SK-N-SH treated with all-trans-retinoic acid at 6 μM for 48 hours (cell line): ENCODE data around the gene PRMT3.

Experiments
- ARNTL ChIP-seq: fragments of 450-650 bp; formaldehyde crosslinking; IDR thresholded peaks from 2 replicates; pipeline ENCODE4 v1.5.0; 2020; ENCODE audit warnings: low read depth, mild to moderate bottlenecking, moderate library complexity, borderline replicate concordance
- CREB5 ChIP-seq: fragments of 250-450 bp; sonication (Bioruptor Pico); IDR thresholded peaks from 2 replicates; pipeline ENCODE4 v1.5.1; 2020; ENCODE audit warnings: low read depth, mild to moderate bottlenecking, moderate library complexity
- CSDC2 ChIP-seq: fragments of 250-450 bp; sonication (Bioruptor Pico); IDR thresholded peaks from 2 replicates; pipeline ENCODE4 v1.5.0; 2020; ENCODE audit warnings: mild to moderate bottlenecking, moderate library complexity
- OSR1 ChIP-seq: fragments of 250-450 bp; sonication (Bioruptor Pico); IDR thresholded peaks from 2 replicates; pipeline ENCODE4 v1.8.0; 2022; ENCODE audit warnings: moderate library complexity, mild to moderate bottlenecking, inconsistent platforms
- RARB ChIP-seq: fragments of 250-450 bp; sonication (Bioruptor Pico); IDR thresholded peaks from 2 replicates; pipeline ENCODE4 v1.8.0; 2021; ENCODE audit warnings: mild to moderate bottlenecking, moderate library complexity
- SNAI2 ChIP-seq: fragments of 250-450 bp; sonication (Bioruptor Pico); IDR thresholded peaks from 2 replicates; pipeline ENCODE4 v1.5.0; 2020; ENCODE audit warnings: mild to moderate bottlenecking, moderate library complexity
- ZFP30 ChIP-seq: fragments of 450-650 bp; formaldehyde crosslinking; IDR thresholded peaks from 2 replicates; pipeline ENCODE4 v1.5.0; 2022; ENCODE audit warnings: mild to moderate bottlenecking, moderate library complexity
- ZNF565 ChIP-seq: fragments of 450-650 bp; formaldehyde crosslinking; conservative IDR thresholded peaks from 2 replicates; pipeline ENCODE4 v1.5.0; 2020; ENCODE audit warnings: low read depth, mild to moderate bottlenecking, moderate library complexity
- ZNF70 ChIP-seq: fragments of 450-650 bp; formaldehyde crosslinking; IDR thresholded peaks from 2 replicates; pipeline ENCODE4 v1.5.0; 2020; ENCODE audit warnings: mild to moderate bottlenecking, moderate library complexity
- TF ChIP-seq, protein P1 (sequence below): fragments of 250-450 bp; sonication (Bioruptor Pico); IDR thresholded peaks from 2 replicates; pipeline ENCODE4 v1.8.0; 2021; ENCODE audit warnings: low read depth, mild to moderate bottlenecking, moderate library complexity, borderline replicate concordance
- TF ChIP-seq, protein P2 (sequence below): fragments of 250-450 bp; sonication (Bioruptor Pico); IDR thresholded peaks from 2 replicates; pipeline ENCODE4 v1.5.0; 2020; ENCODE audit warnings: mild to moderate bottlenecking, moderate library complexity
- TF ChIP-seq, protein P3 (sequence below): fragments of 250-450 bp; sonication (Bioruptor Pico); IDR thresholded peaks from 2 replicates; pipeline ENCODE4 v1.8.0; 2020; ENCODE audit warnings: mild to moderate bottlenecking, moderate library complexity, borderline replicate concordance

- TF ChIP-seq CREB5 (CRISPR knock-in tag) = no peak
- TF ChIP-seq, protein P1, sequence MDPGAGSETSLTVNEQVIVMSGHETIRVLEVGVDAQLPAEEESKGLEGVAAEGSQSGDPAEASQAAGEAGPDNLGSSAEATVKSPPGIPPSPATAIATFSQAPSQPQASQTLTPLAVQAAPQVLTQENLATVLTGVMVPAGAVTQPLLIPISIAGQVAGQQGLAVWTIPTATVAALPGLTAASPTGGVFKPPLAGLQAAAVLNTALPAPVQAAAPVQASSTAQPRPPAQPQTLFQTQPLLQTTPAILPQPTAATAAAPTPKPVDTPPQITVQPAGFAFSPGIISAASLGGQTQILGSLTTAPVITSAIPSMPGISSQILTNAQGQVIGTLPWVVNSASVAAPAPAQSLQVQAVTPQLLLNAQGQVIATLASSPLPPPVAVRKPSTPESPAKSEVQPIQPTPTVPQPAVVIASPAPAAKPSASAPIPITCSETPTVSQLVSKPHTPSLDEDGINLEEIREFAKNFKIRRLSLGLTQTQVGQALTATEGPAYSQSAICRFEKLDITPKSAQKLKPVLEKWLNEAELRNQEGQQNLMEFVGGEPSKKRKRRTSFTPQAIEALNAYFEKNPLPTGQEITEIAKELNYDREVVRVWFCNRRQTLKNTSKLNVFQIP = no peak
- TF ChIP-seq RARB = no peak
- no peak for TF ChIP-seq ZFP30
- no peak for TF ChIP-seq ZNF565
- no peak for TF ChIP-seq OSR1 (CRISPR knock-in tag)
- no peak for TF ChIP-seq ZNF70 (CRISPR knock-in tag)
- TF ChIP-seq, protein P2, sequence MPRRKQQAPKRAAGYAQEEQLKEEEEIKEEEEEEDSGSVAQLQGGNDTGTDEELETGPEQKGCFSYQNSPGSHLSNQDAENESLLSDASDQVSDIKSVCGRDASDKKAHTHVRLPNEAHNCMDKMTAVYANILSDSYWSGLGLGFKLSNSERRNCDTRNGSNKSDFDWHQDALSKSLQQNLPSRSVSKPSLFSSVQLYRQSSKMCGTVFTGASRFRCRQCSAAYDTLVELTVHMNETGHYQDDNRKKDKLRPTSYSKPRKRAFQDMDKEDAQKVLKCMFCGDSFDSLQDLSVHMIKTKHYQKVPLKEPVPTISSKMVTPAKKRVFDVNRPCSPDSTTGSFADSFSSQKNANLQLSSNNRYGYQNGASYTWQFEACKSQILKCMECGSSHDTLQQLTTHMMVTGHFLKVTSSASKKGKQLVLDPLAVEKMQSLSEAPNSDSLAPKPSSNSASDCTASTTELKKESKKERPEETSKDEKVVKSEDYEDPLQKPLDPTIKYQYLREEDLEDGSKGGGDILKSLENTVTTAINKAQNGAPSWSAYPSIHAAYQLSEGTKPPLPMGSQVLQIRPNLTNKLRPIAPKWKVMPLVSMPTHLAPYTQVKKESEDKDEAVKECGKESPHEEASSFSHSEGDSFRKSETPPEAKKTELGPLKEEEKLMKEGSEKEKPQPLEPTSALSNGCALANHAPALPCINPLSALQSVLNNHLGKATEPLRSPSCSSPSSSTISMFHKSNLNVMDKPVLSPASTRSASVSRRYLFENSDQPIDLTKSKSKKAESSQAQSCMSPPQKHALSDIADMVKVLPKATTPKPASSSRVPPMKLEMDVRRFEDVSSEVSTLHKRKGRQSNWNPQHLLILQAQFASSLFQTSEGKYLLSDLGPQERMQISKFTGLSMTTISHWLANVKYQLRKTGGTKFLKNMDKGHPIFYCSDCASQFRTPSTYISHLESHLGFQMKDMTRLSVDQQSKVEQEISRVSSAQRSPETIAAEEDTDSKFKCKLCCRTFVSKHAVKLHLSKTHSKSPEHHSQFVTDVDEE = no peak
- no peak for TF ChIP-seq ARNTL (CRISPR knock-in tag)
- TF ChIP-seq, protein P3, sequence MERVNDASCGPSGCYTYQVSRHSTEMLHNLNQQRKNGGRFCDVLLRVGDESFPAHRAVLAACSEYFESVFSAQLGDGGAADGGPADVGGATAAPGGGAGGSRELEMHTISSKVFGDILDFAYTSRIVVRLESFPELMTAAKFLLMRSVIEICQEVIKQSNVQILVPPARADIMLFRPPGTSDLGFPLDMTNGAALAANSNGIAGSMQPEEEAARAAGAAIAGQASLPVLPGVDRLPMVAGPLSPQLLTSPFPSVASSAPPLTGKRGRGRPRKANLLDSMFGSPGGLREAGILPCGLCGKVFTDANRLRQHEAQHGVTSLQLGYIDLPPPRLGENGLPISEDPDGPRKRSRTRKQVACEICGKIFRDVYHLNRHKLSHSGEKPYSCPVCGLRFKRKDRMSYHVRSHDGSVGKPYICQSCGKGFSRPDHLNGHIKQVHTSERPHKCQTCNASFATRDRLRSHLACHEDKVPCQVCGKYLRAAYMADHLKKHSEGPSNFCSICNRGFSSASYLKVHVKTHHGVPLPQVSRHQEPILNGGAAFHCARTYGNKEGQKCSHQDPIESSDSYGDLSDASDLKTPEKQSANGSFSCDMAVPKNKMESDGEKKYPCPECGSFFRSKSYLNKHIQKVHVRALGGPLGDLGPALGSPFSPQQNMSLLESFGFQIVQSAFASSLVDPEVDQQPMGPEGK (CRISPR knock-in tag) = no peak
- TF ChIP-seq CSDC2 (CRISPR knock-in tag) = no peak
- TF ChIP-seq SNAI2 (CRISPR knock-in tag) = no peak
These were observed 11.3 kb upstream of the PRMT3 start for GRCh38 chr11:20376162-20376730.
